SU-DHL-6 (cell line): ENCODE measurements around the gene NRBF2.

ENCODE experiments used
- H2AFZ ChIP-seq: fragments of 200-600 bp; sonication (generic); 2 replicates; pipeline ENCODE4 v1.6.1; 2014; ENCODE audit warnings: low read depth, mild to moderate bottlenecking, moderate library complexity, mixed read lengths, antibody characterized with exemption, low read length; ENCODE audit not compliant: severe bottlenecking
- H3F3A ChIP-seq: fragments of 200-600 bp; shearing (Covaris generic); 2 replicates; pipeline ENCODE4 v1.6.0; 2016; ENCODE audit warnings: antibody characterized with exemption, mild to moderate bottlenecking; ENCODE audit not compliant: insufficient read depth
- H3K27ac ChIP-seq: fragments of 200-600 bp; sonication (generic); 2 replicates; pipeline ENCODE4 v1.5.1; 2016; ENCODE audit warnings: low read depth, mild to moderate bottlenecking, low read length, moderate library complexity, mixed read lengths
- H3K27me3 ChIP-seq: fragments of 200-600 bp; sonication (generic), shearing (Covaris generic); 2 replicates; pipeline ENCODE4 v1.6.0; 2014; ENCODE audit warnings: mild to moderate bottlenecking, low read length
- H3K36me3 ChIP-seq: fragments of 200-600 bp; sonication (generic); 2 replicates; pipeline ENCODE4 v1.6.1; 2014; ENCODE audit warnings: mild to moderate bottlenecking, low read length, mixed read lengths
- H3K4me2 ChIP-seq: fragments of 300-600, 200-600 bp; shearing (Covaris generic), sonication (generic); 2 replicates; pipeline ENCODE4 v1.6.0; 2014; ENCODE audit warnings: low read length, low read depth, mild to moderate bottlenecking; ENCODE audit not compliant: poor library complexity, severe bottlenecking
- H3K4me3 ChIP-seq: fragments of 200-600 bp; sonication (generic); 2 replicates; pipeline ENCODE4 v1.5.1; 2014; ENCODE audit warnings: antibody characterized with exemption, low read length, mild to moderate bottlenecking, mixed read lengths; ENCODE audit not compliant: insufficient read depth, poor library complexity, severe bottlenecking
- H3K79me2 ChIP-seq: fragments of 200-600 bp; sonication (generic); 2 replicates; pipeline ENCODE4 v1.6.1; 2014; ENCODE audit warnings: mild to moderate bottlenecking, low read length, moderate library complexity; ENCODE audit not compliant: insufficient read depth
- H3K9ac ChIP-seq: fragments of 200-600 bp; sonication (generic); 2 replicates; pipeline ENCODE4 v1.7.0; 2014; ENCODE audit warnings: mild to moderate bottlenecking, low read length
- H3K9me2 ChIP-seq: fragments of 200-600 bp; sonication (generic); replicated peaks from 2 replicates; pipeline ENCODE4 v1.6.1; 2014; ENCODE audit warnings: low read length; ENCODE audit not compliant: insufficient read depth
- H3K9me3 ChIP-seq: fragments of 200-600 bp; sonication (generic); 2 replicates; pipeline ENCODE4 v1.6.1; 2014; ENCODE audit warnings: low read length, mixed read lengths; ENCODE audit not compliant: insufficient read depth
- H4K20me1 ChIP-seq: fragments of 200-600 bp; sonication (generic); 2 replicates; pipeline ENCODE4 v1.6.1; 2014; ENCODE audit warnings: low read depth, mild to moderate bottlenecking, antibody characterized with exemption, low read length, moderate library complexity, mixed read lengths
- EZH2phosphoT487 ChIP-seq: fragments of 200-600 bp; sonication (generic), shearing (Covaris generic); conservative IDR thresholded peaks from 2 replicates; pipeline ENCODE4 v1.6.1; 2018; ENCODE audit warnings: mild to moderate bottlenecking, antibody characterized with exemption, low read length, moderate library complexity, mixed read lengths
- TF ChIP-seq, protein P1 (sequence below): fragments of 200-600 bp; sonication (generic); IDR thresholded peaks from one replicate; pipeline ENCODE4 v1.5.1; 2017; ENCODE audit warnings: antibody characterized with exemption, mild to moderate bottlenecking, low read length, moderate library complexity; ENCODE audit not compliant: insufficient read depth, poor library complexity, severe bottlenecking

Gene NRBF2

DNA sequence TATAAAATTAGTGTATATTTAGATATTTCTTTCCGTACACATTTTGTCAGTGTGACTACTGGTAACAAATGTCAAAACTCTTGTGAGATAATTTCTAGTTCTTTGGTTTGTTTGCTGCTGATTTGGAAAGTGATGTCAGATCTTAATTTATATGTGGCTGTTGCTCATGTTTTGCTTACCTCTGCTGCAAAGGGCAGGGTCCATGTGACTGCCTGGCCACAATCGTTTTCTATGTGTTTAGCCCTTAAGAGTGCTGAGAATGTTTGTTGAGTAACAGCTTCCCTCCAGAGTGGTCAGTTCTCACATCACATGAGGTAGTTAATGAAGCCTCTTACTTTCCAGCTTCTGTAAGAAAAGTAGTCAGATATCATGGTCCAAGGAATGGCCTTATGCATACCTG is 4.2 kb downstream of the NRBF2 start:
- Histone ChIP-seq H3K9me2 (no peaks in the 10 kb centered on the region), H4K20me1 (peaks cover 7% of the 10 kb centered on the region; the same call in 1 of the 2 replicates), H3K27ac (no peak overlapping the region), H3K9ac (no peak overlapping the region), H3K36me3 (no peaks in the 10 kb centered on the region), H3F3A (no peaks in the 10 kb centered on the region), H3K4me2 (no peak overlapping the region), H3K9me3 (peaks cover under 1% of the 10 kb centered on the region; the same call in 1 of the 2 replicates), H3K4me3 (no peak overlapping the region), H2AFZ (no peak overlapping the region), H3K79me2 (peaks cover 90% of the 10 kb centered on the region), H3K27me3 (no peaks in the 10 kb centered on the region)
- TF ChIP-seq, protein P1, sequence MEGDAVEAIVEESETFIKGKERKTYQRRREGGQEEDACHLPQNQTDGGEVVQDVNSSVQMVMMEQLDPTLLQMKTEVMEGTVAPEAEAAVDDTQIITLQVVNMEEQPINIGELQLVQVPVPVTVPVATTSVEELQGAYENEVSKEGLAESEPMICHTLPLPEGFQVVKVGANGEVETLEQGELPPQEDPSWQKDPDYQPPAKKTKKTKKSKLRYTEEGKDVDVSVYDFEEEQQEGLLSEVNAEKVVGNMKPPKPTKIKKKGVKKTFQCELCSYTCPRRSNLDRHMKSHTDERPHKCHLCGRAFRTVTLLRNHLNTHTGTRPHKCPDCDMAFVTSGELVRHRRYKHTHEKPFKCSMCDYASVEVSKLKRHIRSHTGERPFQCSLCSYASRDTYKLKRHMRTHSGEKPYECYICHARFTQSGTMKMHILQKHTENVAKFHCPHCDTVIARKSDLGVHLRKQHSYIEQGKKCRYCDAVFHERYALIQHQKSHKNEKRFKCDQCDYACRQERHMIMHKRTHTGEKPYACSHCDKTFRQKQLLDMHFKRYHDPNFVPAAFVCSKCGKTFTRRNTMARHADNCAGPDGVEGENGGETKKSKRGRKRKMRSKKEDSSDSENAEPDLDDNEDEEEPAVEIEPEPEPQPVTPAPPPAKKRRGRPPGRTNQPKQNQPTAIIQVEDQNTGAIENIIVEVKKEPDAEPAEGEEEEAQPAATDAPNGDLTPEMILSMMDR: no peak
- TF ChIP-seq EZH2phosphoT487: no peak

DNA sequence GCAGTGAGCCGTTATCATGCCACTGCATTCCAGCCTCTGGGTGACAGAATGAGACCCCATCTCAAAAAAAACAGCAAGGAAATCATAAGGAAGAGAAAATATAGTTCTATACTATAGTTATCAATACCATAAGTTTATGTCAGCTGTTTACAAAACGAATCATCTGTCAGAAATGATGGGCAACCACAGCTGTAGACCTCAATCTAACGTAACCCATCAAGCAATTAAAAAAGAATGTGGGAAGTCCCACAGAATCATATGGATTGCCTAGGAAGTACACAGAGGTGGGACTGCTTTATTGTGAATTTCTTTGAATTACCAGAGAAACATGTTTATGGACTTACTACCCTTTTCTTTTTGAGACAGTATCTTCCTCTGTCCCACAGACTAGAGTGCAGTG is 6.9 kb downstream of the NRBF2 start:
- Histone ChIP-seq H3F3A (no peaks in the 10 kb centered on the region), H3K9ac (no peak overlapping the region), H3K79me2 (peaks cover 99% of the 10 kb centered on the region), H3K27me3 (no peaks in the 10 kb centered on the region), H3K9me2 (no peaks in the 10 kb centered on the region), H3K9me3 (no peaks in the 10 kb centered on the region), H3K4me3 (no peak overlapping the region), H3K27ac (no peak overlapping the region), H3K36me3 (no peaks in the 10 kb centered on the region), H2AFZ (no peak overlapping the region), H4K20me1 (no peaks in the 10 kb centered on the region; the same call in 1 of the 2 replicates), H3K4me2 (no peak overlapping the region)
- no peak for TF ChIP-seq EZH2phosphoT487
- TF ChIP-seq, protein P1: no peak

DNA sequence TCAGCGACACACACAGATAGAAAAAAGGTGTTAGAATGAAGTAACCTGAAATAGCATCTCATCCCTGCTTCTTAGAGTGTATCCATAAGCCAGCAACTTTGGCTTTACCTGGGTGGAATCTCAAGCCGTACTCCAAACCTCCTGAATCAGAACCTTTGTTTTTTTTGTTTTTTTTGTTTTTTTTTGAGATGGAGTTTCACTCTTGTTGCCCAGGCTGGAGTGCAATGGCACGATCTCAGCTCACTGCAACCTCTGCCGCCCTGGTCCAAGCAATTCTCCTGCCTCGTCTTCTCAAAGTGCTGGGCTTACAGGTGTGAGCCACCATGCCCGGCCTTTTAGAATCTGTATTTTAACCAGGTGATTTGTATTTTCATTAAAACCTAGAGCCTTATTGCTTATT is 9.0 kb downstream of the NRBF2 start:
- Histone ChIP-seq H3K4me2 (no peak overlapping the region), H2AFZ (no peak overlapping the region), H3K9me2 (no peaks in the 10 kb centered on the region), H3K79me2 (peaks cover 99% of the 10 kb centered on the region), H3K36me3 (peaks cover 5% of the 10 kb centered on the region; the same call in 1 of the 2 replicates), H3K27ac (no peak overlapping the region), H3K4me3 (no peak overlapping the region), H3K9me3 (no peaks in the 10 kb centered on the region), H3K9ac (no peak overlapping the region), H3K27me3 (no peaks in the 10 kb centered on the region), H3F3A (no peaks in the 10 kb centered on the region), H4K20me1 (0 out of 2 replicates have a peak, but pooled peaks cover 6% of the 10 kb centered on the region)
- no peak for TF ChIP-seq EZH2phosphoT487

DNA sequence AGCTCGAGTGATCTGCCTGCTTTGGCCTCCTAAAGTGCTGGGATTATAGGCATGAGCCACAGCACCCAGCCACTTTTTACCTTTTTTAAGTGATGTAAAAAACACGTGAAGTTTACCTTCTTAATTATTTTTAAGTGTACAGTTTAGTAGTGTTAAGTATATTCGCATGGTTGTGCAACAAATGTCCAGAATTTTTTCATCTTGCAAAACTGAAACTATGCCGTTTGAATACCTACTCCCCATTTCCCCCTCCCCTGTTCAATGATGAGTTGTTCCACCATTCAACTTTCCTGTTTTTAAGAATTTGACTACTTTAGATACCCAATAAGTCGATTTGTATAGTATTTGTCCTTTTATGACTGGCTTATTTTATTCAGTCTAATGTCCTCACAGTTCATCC is 10.9 kb downstream of the NRBF2 start:
- Histone ChIP-seq H3K27me3 (no peaks in the 10 kb centered on the region), H3K9me3 (no peaks in the 10 kb centered on the region), H3F3A (no peaks in the 10 kb centered on the region), H3K36me3 (peaks cover 5% of the 10 kb centered on the region; the same call in 1 of the 2 replicates), H3K4me2 (no peak overlapping the region), H3K79me2 (peaks cover 98% of the 10 kb centered on the region), H2AFZ (no peak overlapping the region), H3K9ac (no peak overlapping the region), H4K20me1 (0 out of 2 replicates have a peak, but pooled peaks cover 6% of the 10 kb centered on the region), H3K4me3 (no peak overlapping the region), H3K27ac (no peak overlapping the region), H3K9me2 (no peaks in the 10 kb centered on the region)
- TF ChIP-seq, protein P1: no peak
- TF ChIP-seq EZH2phosphoT487: no peak
